Umbilical cord (tissue), 2 donors: ENCODE measurements around the gene IPO4. TPM values are rescaled to one million over a fixed set of nuclear protein-coding genes. Genes with fewer than 3 reads are reported as not detected.
"Not testable (repeated sequence)": the region's sequence is repeated elsewhere in the genome, so short reads cannot be mapped to it uniquely, and the experiment has no call there.

ENCODE experiments used
- DNase-seq: peaks from one replicate; pipeline ENCODE4 v3.0.0-alpha.2; 2015; ENCODE audit warnings: low spot score
- total RNA-seq: library from RNA; depleted of rRNA; stranded (reverse); fragments of >200 nt; gene quantifications from one replicate; pipeline ENCODE4 v1.2.3, GENCODE V29; 2014; ENCODE audit warnings: low replicate concordance; ENCODE audit not compliant: insufficient read depth

Gene IPO4, protein sequence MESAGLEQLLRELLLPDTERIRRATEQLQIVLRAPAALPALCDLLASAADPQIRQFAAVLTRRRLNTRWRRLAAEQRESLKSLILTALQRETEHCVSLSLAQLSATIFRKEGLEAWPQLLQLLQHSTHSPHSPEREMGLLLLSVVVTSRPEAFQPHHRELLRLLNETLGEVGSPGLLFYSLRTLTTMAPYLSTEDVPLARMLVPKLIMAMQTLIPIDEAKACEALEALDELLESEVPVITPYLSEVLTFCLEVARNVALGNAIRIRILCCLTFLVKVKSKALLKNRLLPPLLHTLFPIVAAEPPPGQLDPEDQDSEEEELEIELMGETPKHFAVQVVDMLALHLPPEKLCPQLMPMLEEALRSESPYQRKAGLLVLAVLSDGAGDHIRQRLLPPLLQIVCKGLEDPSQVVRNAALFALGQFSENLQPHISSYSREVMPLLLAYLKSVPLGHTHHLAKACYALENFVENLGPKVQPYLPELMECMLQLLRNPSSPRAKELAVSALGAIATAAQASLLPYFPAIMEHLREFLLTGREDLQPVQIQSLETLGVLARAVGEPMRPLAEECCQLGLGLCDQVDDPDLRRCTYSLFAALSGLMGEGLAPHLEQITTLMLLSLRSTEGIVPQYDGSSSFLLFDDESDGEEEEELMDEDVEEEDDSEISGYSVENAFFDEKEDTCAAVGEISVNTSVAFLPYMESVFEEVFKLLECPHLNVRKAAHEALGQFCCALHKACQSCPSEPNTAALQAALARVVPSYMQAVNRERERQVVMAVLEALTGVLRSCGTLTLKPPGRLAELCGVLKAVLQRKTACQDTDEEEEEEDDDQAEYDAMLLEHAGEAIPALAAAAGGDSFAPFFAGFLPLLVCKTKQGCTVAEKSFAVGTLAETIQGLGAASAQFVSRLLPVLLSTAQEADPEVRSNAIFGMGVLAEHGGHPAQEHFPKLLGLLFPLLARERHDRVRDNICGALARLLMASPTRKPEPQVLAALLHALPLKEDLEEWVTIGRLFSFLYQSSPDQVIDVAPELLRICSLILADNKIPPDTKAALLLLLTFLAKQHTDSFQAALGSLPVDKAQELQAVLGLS
- 7.7 TPM for total RNA-seq

DNA sequence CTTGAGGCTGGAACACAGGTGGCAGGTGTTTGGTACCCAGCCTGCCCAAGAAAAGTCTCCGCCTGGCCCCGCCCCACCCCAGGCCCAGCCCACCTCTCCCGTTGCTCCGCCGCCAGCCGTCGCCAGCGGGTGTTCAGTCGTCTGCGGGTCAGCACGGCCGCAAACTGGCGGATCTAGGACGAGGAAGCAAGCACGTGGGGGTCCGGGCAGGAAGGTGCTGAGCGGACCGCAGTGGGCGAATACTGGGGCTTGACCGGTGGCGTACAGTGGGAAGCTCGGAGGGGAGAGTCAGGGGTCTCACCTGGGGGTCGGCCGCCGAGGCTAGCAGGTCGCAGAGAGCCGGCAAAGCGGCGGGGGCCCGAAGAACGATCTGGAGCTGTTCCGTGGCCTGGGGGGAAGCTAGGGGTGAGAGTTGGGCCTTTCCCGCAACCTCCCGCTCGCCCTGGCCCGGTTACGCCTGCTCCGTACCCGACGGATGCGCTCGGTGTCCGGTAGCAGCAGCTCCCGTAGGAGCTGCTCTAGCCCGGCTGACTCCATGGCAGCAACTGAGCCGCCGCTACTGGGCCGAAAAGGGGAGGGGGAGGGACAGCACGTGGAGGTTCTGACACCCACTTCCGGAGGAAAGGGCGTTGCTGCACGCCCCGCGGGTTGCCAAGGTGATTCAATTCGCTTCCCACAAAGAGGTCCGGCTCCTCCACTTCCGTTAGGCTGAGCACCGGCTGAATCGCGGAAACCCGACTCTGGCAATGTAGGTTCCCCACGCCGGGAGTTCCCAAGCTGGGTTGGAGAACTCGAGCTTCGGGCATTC is at the start of gene IPO4:
Gene IPO4, minus strand, starts transcription at position 566 of the 808 bp plus-strand sequence. Its CDS starts 29 bp downstream, at position 537.
- peak; percentile 98 for DNase-seq

DNA sequence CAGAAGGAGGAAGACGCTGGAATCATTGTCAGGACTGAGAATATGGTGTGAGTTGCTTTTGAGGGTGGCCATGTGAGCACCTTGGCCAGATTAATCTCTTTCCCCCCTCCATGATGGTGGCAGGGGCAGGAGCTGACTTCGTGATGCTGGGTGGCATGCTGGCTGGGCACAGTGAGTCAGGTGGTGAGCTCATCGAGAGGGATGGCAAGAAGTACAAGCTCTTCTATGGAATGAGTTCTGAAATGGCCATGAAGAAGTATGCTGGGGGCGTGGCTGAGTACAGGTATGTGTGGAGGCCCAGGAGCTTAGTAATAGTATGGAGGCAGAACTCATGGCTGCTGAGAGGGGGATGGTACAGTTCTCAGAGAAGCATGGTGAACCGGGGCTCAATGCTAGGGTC is 49.5 kb upstream of the IPO4 start:
- no peak for DNase-seq

DNA sequence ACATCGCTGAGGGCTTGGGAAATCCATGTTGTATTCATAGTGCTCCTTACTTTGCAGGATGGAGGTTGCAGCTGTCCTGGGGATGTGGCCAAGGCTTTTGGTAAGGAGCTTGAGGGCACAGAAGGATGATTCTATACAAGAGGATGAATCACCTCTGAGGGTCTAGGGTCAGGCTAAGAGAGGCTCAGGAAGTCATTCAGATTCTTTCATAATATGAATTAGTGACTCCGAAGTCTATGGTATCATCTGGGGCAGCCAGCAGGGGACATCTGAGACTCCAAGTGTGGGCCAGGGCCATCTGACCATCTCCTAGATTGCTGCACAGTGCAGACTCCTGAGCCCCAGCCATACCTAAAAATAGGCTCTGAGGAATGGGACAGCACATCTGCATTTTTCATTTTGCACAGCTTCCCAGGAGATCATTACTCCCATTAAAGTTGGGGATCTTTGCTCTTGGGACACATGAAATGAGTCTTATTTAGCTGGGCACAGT is 48.9 kb upstream of the IPO4 start:
- DNase-seq = no peak

DNA sequence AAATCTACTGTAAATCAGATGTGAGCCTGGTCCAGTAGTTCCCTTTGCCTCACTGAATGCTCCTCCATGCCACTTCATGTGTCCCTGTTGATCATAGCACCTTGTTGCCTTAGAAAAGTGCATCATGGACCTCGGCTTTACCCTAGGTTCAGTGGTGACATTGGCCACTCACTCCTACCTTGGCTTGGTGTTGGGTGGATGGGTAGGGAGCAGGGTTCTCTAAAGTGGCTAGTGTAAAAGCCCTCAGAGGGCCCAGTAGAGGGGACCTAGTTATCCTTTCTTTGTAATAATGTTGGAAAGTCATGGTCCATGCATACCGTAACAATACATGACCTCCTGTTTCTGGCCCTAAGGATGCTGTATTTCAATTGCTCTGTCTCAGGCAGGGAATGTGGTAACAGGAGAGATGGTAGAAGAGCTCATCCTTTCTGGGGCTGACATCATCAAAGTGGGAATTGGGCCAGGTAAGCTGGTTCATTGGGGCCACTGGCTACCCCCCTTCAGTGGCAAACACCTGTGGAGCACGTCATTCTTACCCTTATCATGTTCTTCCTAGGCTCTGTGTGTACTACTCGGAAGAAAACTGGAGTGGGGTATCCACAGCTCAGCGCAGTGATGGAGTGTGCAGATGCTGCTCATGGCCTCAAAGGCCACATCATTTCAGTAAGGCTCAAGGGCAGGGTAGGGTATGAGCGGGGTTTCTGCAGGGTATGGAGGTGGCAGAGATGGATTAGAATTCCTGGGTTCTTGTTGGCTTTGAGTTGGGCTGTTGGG is 48.3 kb upstream of the IPO4 start:
- DNase-seq = no peak

DNA sequence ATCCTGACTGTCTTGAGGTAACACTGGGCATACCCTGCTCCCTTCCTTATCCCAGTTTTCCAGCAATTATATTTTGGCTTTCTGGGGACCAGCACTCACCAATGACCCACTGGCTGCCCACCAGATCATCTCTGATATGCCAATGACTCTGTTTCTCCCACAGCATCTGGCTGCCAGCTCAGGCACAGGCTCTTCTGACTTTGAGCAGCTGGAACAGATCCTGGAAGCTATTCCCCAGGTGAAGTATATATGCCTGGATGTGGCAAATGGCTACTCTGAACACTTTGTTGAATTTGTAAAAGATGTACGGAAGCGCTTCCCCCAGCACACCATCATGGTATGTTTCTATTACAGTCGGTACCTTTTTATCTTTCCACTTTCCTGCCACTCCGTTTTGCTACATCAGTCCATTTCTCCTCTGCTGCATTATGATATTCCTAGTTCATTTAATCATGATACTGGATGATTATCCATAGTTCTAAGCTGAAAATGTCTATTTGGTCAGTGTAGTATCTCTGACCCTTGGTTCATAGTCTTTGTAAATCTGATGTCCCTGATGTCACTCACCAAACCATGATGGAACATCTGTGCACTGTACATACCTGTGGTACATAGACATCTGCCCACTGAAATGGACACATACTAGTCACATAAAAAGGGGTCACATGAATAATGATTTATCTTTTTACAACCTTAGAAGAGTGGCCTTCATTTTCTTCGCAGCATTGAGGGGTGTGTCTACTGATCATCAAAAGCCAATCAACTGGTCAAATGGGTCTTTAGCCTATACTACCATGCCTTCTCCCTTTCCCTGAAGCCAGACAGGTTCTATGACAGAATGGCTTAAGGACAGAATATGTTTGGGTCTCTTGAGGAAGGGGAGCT is 47.4 kb upstream of the IPO4 start:
- no peak for DNase-seq

DNA sequence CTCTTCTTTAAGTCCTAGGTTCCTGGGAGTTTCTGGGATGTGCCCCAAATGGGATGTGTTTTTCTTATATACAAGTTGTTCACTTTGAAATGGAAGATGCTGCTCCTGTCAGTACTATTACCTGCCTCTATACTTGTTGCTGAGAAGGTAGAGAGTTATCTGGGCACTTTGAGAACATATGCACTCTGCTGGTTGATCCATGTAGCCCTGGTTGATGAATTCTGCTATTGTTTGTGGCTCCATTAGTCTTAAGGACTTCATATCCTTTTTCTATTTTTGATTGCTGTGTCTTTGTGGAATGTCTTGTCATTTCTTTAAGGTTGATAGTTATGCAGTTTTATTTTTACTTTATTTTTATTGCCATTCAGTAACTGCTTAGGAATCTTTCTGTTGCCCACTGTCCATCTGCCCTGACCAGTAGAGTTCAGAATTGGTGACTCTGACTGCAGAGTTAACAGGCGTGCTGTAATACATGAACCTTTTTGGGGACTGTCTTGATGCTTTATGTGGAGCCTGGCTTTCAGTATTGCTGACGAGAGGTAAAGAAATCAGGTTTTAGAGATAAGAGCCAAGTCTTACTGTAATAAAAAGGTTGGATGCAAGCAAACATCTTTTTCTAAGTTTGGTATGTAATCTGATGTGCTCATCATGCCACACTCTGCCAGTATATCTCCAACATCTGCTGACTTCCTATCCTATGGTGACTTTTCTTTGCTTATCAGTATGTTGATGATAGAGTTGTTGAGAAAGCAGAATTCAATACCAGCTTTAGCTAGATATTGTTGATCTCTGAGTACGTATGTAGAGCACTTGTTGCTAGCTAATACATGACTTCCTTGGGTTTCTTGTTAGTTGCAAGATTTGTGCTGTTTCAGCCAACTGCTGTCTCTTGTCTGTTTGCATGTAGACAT is 45.7 kb upstream of the IPO4 start:
- DNase-seq = no peak

DNA sequence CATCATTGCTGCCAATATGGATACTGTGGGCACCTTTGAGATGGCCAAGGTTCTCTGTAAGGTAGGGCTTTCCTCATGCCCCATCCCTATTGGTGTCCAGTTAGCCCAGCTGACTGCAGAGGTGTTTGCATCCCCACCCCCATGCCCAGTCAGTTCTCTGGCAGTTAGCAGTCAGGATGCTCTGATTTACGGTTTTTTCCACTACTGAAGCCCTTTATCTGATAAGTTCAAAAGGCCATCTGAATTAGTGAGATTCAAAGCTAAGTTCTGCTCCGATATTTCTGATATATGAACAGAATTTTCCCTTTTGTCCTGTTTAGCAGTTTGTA is 44.9 kb upstream of the IPO4 start:
- DNase-seq = no peak

DNA sequence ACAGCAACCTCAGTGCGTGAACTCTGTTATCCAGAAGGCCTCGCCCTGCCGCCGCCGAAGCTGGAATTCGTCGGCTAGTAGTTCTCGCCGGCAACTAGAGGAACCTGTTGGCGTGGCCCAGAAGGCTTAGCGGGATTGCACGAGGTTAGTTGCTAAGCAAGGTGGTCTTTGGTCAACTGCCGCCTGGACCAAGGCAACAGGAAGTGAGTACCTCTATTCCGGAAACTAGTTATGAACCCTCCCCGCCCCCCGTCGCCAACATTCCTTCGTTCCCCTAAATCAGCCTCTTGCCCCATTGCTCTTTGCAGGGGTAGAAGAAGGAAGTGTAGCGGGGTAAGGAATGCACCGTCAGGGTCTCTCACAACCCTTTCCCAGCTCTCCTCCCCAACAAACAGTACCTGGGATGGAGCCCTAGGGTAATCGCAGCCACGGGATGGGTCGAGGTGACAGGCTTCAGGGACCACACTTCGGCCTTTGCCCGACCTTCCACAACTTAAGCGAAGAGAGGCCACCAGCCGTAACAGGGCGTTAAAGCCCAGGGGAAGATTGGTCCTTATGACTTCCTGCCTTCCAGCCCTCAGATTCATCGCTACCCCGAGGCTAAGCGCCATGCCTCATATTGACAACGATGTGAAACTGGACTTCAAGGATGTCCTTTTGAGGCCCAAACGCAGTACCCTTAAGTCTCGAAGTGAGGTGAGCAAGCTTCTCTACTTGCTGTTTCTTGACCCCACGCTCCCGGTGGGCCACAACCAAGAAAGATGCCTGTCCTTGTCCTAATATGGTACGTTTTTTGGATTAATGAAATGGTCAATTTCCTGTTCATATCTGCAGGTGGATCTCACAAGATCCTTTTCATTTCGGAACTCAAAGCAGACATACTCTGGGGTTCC is 44.3 kb upstream of the IPO4 start, which contains the start of gene GMPR2:
Gene GMPR2, plus strand, starts transcription at position 285 of the 893 bp plus-strand sequence. Its CDS starts 325 bp downstream, at position 610.
- DNase-seq = peak; percentile 89

DNA sequence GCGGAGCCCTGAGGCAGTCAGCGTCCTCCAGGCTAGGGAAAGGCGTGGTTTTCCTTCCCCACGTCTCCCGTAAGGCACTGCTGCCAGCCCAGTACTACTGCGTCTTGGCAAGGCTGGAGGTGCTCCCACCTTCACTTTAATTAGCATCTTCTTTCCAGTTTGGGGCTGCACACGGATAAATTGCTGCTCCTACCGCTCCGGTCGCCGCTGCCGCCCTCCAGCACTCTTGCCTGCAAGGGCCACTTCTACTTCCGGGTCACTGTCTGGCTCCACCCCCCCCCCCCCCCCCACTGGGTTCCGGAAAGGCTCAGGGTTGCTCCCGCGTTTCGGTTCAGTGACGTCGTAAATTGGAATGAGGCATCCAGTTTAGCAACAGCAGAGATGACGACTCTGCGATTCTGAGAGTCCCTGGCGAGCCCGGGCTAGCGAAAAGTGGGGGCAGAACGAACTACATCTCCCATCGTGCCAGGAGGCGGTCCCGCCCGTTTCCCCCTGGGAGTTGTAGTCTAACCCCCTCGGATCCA is 43.6 kb upstream of the IPO4 start, which contains the start of gene NEDD8:
Gene NEDD8, minus strand, starts transcription at position 247 of the 524 bp plus-strand sequence. Its CDS starts 100 bp downstream, at position 147.
- peak; percentile 96 for DNase-seq

DNA sequence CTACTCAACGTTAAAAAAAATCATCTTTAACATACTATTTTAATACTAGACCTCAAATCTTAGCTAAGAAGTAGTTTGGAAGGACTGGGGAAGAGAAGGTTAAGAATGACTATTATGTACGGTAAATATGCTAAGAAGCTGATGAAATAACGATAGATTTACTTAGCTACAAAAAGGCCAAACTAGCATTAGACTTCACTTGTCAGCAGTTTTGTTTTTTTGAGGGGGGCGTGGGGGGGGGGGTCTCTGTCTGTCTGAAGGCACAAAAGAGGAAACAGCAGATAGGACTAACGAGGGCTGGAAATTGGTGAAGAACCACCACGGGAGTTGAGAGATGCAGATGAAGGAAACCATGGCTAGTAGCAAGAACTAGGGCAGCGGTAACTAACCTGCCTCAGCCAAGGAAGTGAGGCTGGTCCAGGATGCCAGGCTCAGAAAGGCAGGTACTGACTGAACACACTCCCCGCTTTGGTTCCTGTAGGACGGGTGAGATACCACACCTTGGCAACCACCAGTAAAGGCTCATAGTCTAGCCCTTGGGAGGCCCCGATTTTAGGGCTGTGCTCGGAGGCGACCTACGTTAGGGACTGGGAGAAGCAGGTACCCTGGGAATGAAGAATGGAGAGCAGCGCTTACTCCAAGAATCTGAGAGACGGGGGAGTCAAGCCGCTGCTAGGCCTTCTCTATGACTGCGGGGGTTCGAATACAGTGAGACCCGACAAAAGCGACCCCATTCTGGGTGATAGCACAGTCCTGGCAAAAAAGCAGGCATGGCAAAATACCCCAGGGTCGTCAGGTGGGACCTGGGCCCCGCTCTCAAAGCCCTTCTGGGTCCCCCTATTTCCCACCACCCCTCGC is 42.9 kb upstream of the IPO4 start:
- no peak for DNase-seq

DNA sequence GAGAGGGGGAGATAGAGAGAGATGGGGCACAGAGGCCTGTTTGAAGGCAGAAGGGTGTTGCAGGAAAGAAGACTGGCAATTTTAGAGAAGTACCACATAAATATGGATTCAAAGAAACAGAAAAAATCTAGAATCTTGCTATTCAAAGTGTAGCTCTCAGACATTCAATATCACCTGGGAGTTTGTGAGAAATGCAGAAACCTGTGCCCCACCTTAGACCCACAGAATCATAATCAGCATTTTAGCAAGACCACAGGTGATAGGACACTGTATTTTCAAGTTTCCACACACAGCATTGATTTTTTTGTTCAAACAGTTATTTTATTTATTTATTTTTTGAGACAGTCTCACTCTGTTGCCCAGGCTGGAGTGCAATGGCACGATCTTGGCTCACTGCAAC is 40.3 kb upstream of the IPO4 start:
- DNase-seq = no peak

DNA sequence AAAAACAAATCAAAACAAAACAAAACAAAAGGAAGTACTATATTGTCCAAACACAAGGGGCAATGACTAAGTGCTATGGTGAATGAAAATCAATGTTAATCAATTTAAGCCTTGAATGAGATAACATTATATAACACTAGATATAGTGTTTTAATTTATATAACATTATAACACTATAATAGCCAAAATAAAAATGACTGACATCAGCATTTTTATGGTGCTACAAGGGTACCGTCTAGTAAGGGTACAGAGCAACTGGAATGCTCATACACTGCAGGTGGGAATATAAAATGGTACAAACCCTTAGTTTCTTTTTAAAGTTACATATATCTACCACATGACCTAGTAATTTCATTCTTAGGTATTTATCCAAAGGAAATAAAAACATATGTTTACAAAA is 37.9 kb upstream of the IPO4 start:
- DNase-seq = no peak

DNA sequence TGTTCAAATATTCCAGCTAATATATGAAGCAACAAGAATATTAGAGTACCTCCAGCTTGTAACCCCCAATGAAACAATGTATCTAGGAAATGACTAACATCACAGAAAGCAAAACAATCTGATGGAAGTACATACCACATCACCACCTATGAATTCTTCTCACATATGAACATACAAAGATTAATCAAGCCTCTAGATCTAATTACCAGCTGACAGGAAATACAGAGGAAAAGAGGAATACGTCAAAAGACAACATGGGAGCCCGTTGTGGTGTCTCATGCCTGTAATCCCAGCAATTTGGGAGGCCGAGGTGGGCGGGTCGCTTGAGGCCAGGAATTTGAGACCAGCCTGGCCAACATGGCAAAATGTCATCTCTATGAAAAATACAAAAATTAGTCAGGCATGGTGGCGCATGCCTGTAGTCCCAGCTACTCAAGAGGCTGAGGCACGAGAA is 36.0 kb upstream of the IPO4 start:
- DNase-seq = no peak

DNA sequence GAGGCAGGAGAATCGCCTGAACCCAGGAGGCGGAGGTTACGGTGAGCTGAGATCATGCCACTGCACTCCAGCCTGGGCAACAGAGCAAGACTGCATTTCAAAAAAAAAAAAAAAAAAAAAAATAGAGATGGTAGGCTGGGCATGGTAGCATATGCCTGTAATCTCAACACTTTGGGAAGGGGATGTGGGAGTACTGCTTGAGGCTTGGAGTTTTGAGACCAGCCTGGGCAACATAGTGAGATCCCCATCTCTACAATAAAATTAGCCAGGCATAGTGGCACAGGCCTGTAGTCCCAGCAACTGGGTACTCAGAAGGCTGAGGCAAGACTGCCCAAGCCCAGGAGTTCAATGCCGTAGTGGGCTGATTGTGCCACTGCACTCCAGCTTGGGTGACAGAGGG is 34.4 kb upstream of the IPO4 start:
- DNase-seq = not testable (repeated sequence)

DNA sequence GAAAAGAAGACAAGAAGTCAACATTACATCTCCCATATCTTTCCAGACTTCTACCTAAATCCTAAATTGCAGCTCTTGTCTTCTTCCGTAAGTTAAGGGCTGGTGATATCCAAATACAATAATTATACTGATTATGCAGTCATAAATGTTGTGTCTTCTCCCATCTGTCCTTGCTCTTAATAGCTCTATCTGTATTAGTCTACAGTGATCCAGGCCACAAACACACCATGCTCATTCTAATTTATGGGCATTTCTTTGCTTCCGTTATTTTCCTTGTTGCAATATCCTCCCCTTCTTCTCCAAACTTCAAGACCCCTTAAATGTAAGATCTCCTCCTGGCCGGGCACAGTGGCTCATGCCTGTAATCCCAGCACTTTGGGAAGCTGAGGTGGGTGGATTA is 30.9 kb upstream of the IPO4 start:
- no peak for DNase-seq

DNA sequence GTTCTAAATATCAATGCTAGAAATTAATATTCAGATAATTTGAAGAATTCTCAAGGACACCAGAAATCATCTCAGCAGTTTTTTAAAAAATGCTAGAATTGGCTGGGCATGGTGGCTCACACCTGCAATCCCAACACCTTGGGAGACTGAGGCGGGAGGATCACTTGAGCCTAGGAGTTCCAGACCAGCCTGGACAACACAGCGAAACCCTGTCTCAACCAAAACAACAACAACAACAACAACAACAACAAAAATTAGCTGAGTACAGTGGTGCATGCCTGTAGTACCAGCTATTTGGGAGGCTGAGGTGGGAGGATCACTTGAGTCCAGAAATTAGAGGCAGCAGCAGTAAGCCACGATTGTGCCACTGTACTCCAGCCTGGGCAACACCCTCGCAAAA is 30.5 kb upstream of the IPO4 start:
- no peak for DNase-seq
